Jurkat, Clone E6-1 (cell line): Measurements from ENCODE around the gene SCFD1.

Source experiments
- DNase-seq: peaks from one replicate; pipeline ENCODE4 v3.0.0-alpha.2; 2011; ENCODE audit warnings: low read depth, low spot score
- H3K4me3 ChIP-seq: 2 replicates; pipeline ENCODE4 v1.5.1; 2011; ENCODE audit warnings: mild to moderate bottlenecking, low read length, control low read depth, moderate library complexity

SCFD1 gene

GRCh38 chr14:30728471-30728870, 106.4 kb downstream of the SCFD1 start:
- no peak overlapping the region for H3K4me3 ChIP-seq
- no peak for DNase-seq

GRCh38 chr14:30737916-30738315, 115.8 kb downstream of the SCFD1 start:
- DNase-seq: no peak
- no peak overlapping the region for H3K4me3 ChIP-seq

GRCh38 chr14:30738978-30739377, 116.9 kb downstream of the SCFD1 start:
- DNase-seq: no peak
- no peak overlapping the region for H3K4me3 ChIP-seq

- no peak overlapping the region for H3K4me3 ChIP-seq
- no peak for DNase-seq
Observed at GRCh38 chr14:30748343-30748742, 126.2 kb downstream of the SCFD1 start.

- no peak overlapping the region for H3K4me3 ChIP-seq
- DNase-seq: no peak
Observed at GRCh38 chr14:30751646-30752416, 129.7 kb downstream of the SCFD1 start.

- H3K4me3 ChIP-seq: no peak overlapping the region
- no peak for DNase-seq
Observed at GRCh38 chr14:30753452-30753851, 131.3 kb downstream of the SCFD1 start.

- no peak overlapping the region for H3K4me3 ChIP-seq
- no peak for DNase-seq
Observed at GRCh38 chr14:30754778-30755177, 132.7 kb downstream of the SCFD1 start.

- DNase-seq: no peak
Observed at GRCh38 chr14:30756594-30756993, 134.5 kb downstream of the SCFD1 start.

GRCh38 chr14:30757082-30757481, 135.0 kb downstream of the SCFD1 start:
- H3K4me3 ChIP-seq: no peak overlapping the region
- DNase-seq: peak; percentile 31

More at GRCh38 chr14:30756594-30756993, 134.5 kb downstream of the SCFD1 start:
- H3K4me3 ChIP-seq: no peak overlapping the region

- H3K4me3 ChIP-seq: no peak overlapping the region
- DNase-seq: no peak
Observed at GRCh38 chr14:30759172-30760125, 137.3 kb downstream of the SCFD1 start.

GRCh38 chr14:30763891-30764290, 141.8 kb downstream of the SCFD1 start:
- H3K4me3 ChIP-seq: no peak overlapping the region
- DNase-seq: no peak

- no peak for DNase-seq
- no peak overlapping the region for H3K4me3 ChIP-seq
Observed at GRCh38 chr14:30767624-30768023, 145.5 kb downstream of the SCFD1 start.

- no peak for DNase-seq
Observed at GRCh38 chr14:30768791-30769190, 146.7 kb downstream of the SCFD1 start.

GRCh38 chr14:30770376-30770775, 148.3 kb downstream of the SCFD1 start:
- H3K4me3 ChIP-seq: no peak overlapping the region
- no peak for DNase-seq

More at GRCh38 chr14:30768791-30769190, 146.7 kb downstream of the SCFD1 start:
- no peak overlapping the region for H3K4me3 ChIP-seq

- no peak overlapping the region for H3K4me3 ChIP-seq
- DNase-seq: no peak
Observed at GRCh38 chr14:30771595-30771994, 149.5 kb downstream of the SCFD1 start.

- no peak for DNase-seq
Observed at GRCh38 chr14:30779210-30779609, 157.1 kb downstream of the SCFD1 start.

More at GRCh38 chr14:30779210-30779609, 157.1 kb downstream of the SCFD1 start:
- H3K4me3 ChIP-seq: no peak overlapping the region
